ENCODE data around the gene WDCP. TPM values are rescaled to one million over a fixed set of nuclear protein-coding genes. Genes with fewer than 3 reads are reported as not detected.
A peak's percentile ranks its signal among the peaks of the same experiment; 100 is the strongest.
"Not testable (repeated sequence)": the region's sequence is repeated elsewhere in the genome, so short reads cannot be mapped to it uniquely, and the experiment has no call there.

WDCP gene
- total RNA-seq, 1 donor from 2014 or later = 9.3 TPM

- ATAC-seq = no peak
Observed at GRCh38 chr2:24017711-24018110, 29.5 kb downstream of the WDCP start.

GRCh38 chr2:24016853-24017703 is 30.1 kb downstream of the WDCP start:
- intact Hi-C loops (cut with DNase I) = no loop called here
- DNase-seq (no peak), ATAC-seq (no peak)
- Histone ChIP-seq H3K36me3 (no peaks in the 10 kb centered on the region), H3K4me1 (no peaks in the 10 kb centered on the region), H3K9me3 (no peaks in the 10 kb centered on the region), H3K4me3 (no peak overlapping the region), H3K27ac (no peak overlapping the region), H3K27me3 (no peaks in the 10 kb centered on the region)
- no peak for TF ChIP-seq CTCF (IDR thresholded peaks at IDR 0.05)

More at GRCh38 chr2:24017711-24018110, 29.5 kb downstream of the WDCP start:
- intact Hi-C loops (cut with DNase I) = no loop called here
- Histone ChIP-seq H3K36me3 (no peaks in the 10 kb centered on the region), H3K9me3 (no peaks in the 10 kb centered on the region), H3K4me3 (no peak overlapping the region), H3K4me1 (no peaks in the 10 kb centered on the region), H3K27ac (no peak overlapping the region), H3K27me3 (no peaks in the 10 kb centered on the region)
- DNase-seq = no peak
- no peak for TF ChIP-seq CTCF (IDR thresholded peaks at IDR 0.05)

- ATAC-seq = peak; percentile 19
Observed at GRCh38 chr2:24016376-24016761, 30.8 kb downstream of the WDCP start.

GRCh38 chr2:24015562-24016375 is 31.4 kb downstream of the WDCP start:
- H3K9me3 ChIP-seq = no peaks in the 10 kb centered on the region
- no peak overlapping the region for H3K27ac ChIP-seq
- H3K4me3 ChIP-seq = no peak overlapping the region
- intact Hi-C loops (cut with DNase I) = no loop called here
- ATAC-seq (peak; percentile 33), DNase-seq (no peak)
- H3K36me3 ChIP-seq = no peaks in the 10 kb centered on the region
- no peak for TF ChIP-seq CTCF (IDR thresholded peaks at IDR 0.05)
- peaks cover 7% of the 10 kb centered on the region for H3K27me3 ChIP-seq
- no peaks in the 10 kb centered on the region for H3K4me1 ChIP-seq

More at GRCh38 chr2:24016376-24016761, 30.8 kb downstream of the WDCP start:
- no peak overlapping the region for H3K4me3 ChIP-seq
- H3K27ac ChIP-seq = no peak overlapping the region
- no peaks in the 10 kb centered on the region for H3K4me1 ChIP-seq
- H3K27me3 ChIP-seq = peaks cover under 1% of the 10 kb centered on the region
- TF ChIP-seq CTCF (IDR thresholded peaks at IDR 0.05) = no peak
- H3K36me3 ChIP-seq = no peaks in the 10 kb centered on the region
- no peak for DNase-seq
- intact Hi-C loops (cut with DNase I) = no loop called here
- no peaks in the 10 kb centered on the region for H3K9me3 ChIP-seq

GRCh38 chr2:24014902-24015301 is 32.3 kb downstream of the WDCP start:
- DNase-seq; H3K27ac ChIP-seq; H3K9me3 ChIP-seq; ATAC-seq; H3K4me1 ChIP-seq; H3K4me3 ChIP-seq; intact Hi-C loops (cut with DNase I); H3K36me3 ChIP-seq: not testable (repeated sequence)
- H3K27me3 ChIP-seq = peaks cover 15% of the 10 kb centered on the region
